ENCODE data around the gene ARHGAP18. TPM values are rescaled to one million over a fixed set of nuclear protein-coding genes. Genes with fewer than 3 reads are reported as not detected.

ARHGAP18 gene
- total RNA-seq, 1 donor from 2014 or later, result 5.9 TPM

- H3K27me3 Mint-ChIP-seq (ENCODE audit: low read depth), result no peaks in the 10 kb centered on the region
- DNase-seq (ENCODE audit: low spot score), result no peak
- intact Hi-C loops (cut with micrococcal nuclease), result no loop called here
- H3K4me1 Mint-ChIP-seq (ENCODE audit: low read depth), result no peaks in the 10 kb centered on the region
- no peak overlapping the region for H3K4me3 Mint-ChIP-seq (ENCODE audit: low read depth)
- no peaks in the 10 kb centered on the region for H3K9me3 Mint-ChIP-seq
- peaks cover 16% of the 10 kb centered on the region for H3K36me3 Mint-ChIP-seq (ENCODE audit: low read depth)
- no peak overlapping the region for H3K27ac Mint-ChIP-seq
Measured at GRCh38 chr6:129624488-129624887, 85.5 kb downstream of the ARHGAP18 start.

- no peak overlapping the region for H3K27ac Mint-ChIP-seq
- intact Hi-C loops (cut with micrococcal nuclease), result no loop called here
- peaks cover 2% of the 10 kb centered on the region for H3K4me1 Mint-ChIP-seq (ENCODE audit: low read depth)
- no peak overlapping the region for H3K4me3 Mint-ChIP-seq (ENCODE audit: low read depth)
- peaks cover 11% of the 10 kb centered on the region for H3K36me3 Mint-ChIP-seq (ENCODE audit: low read depth)
- no peak for DNase-seq (ENCODE audit: low spot score)
- H3K27me3 Mint-ChIP-seq (ENCODE audit: low read depth), result no peaks in the 10 kb centered on the region
- no peaks in the 10 kb centered on the region for H3K9me3 Mint-ChIP-seq
Measured at GRCh38 chr6:129623008-129623732, 86.8 kb downstream of the ARHGAP18 start.

- intact Hi-C loops (cut with micrococcal nuclease), result no loop called here
- H3K27me3 Mint-ChIP-seq (ENCODE audit: low read depth), result no peaks in the 10 kb centered on the region
- peaks cover 2% of the 10 kb centered on the region for H3K4me1 Mint-ChIP-seq (ENCODE audit: low read depth)
- H3K36me3 Mint-ChIP-seq (ENCODE audit: low read depth), result peaks cover 7% of the 10 kb centered on the region
- no peak overlapping the region for H3K27ac Mint-ChIP-seq
- DNase-seq (ENCODE audit: low spot score), result no peak
- no peak overlapping the region for H3K4me3 Mint-ChIP-seq (ENCODE audit: low read depth)
- H3K9me3 Mint-ChIP-seq, result no peaks in the 10 kb centered on the region
Measured at GRCh38 chr6:129621252-129621651, 88.7 kb downstream of the ARHGAP18 start.

- DNase-seq (ENCODE audit: low spot score), result no peak
- Mint-ChIP-seq H3K9me3 (no peaks in the 10 kb centered on the region), H3K27me3 (ENCODE audit: low read depth) (no peaks in the 10 kb centered on the region), H3K4me3 (ENCODE audit: low read depth) (no peak overlapping the region), H3K4me1 (ENCODE audit: low read depth) (peaks cover 2% of the 10 kb centered on the region), H3K27ac (no peak overlapping the region), H3K36me3 (ENCODE audit: low read depth) (peaks cover 7% of the 10 kb centered on the region)
- intact Hi-C loops (cut with micrococcal nuclease), result no loop called here
Measured at GRCh38 chr6:129620234-129620610, 89.8 kb downstream of the ARHGAP18 start.

GRCh38 chr6:129619579-129620233 lies 90.3 kb downstream of the ARHGAP18 start:
- H3K27me3 Mint-ChIP-seq (ENCODE audit: low read depth), result no peaks in the 10 kb centered on the region
- intact Hi-C loops (cut with micrococcal nuclease), result no loop called here
- H3K36me3 Mint-ChIP-seq (ENCODE audit: low read depth), result peaks cover 7% of the 10 kb centered on the region
- H3K4me3 Mint-ChIP-seq (ENCODE audit: low read depth), result no peak overlapping the region
- peaks cover 2% of the 10 kb centered on the region for H3K4me1 Mint-ChIP-seq (ENCODE audit: low read depth)
- H3K9me3 Mint-ChIP-seq, result no peaks in the 10 kb centered on the region
- no peak for DNase-seq (ENCODE audit: low spot score)
- H3K27ac Mint-ChIP-seq, result no peak overlapping the region

GRCh38 chr6:129617986-129618385 lies 92.0 kb downstream of the ARHGAP18 start:
- H3K9me3 Mint-ChIP-seq, result no peaks in the 10 kb centered on the region
- DNase-seq (ENCODE audit: low spot score), result no peak
- intact Hi-C loops (cut with micrococcal nuclease), result no loop called here
- no peaks in the 10 kb centered on the region for H3K27me3 Mint-ChIP-seq (ENCODE audit: low read depth)
- H3K27ac Mint-ChIP-seq, result no peak overlapping the region
- H3K36me3 Mint-ChIP-seq (ENCODE audit: low read depth), result peaks cover 3% of the 10 kb centered on the region
- peaks cover 2% of the 10 kb centered on the region for H3K4me1 Mint-ChIP-seq (ENCODE audit: low read depth)
- H3K4me3 Mint-ChIP-seq (ENCODE audit: low read depth), result no peak overlapping the region

- H3K9me3 Mint-ChIP-seq, result no peaks in the 10 kb centered on the region
- H3K36me3 Mint-ChIP-seq (ENCODE audit: low read depth), result peaks cover 4% of the 10 kb centered on the region
- intact Hi-C loops (cut with micrococcal nuclease), result no loop called here
- H3K4me1 Mint-ChIP-seq (ENCODE audit: low read depth), result peaks cover 2% of the 10 kb centered on the region
- no peaks in the 10 kb centered on the region for H3K27me3 Mint-ChIP-seq (ENCODE audit: low read depth)
- no peak overlapping the region for H3K4me3 Mint-ChIP-seq (ENCODE audit: low read depth)
- DNase-seq (ENCODE audit: low spot score), result no peak
- no peak overlapping the region for H3K27ac Mint-ChIP-seq
Measured at GRCh38 chr6:129615496-129615895, 94.5 kb downstream of the ARHGAP18 start.

GRCh38 chr6:129615020-129615419 lies 95.0 kb downstream of the ARHGAP18 start:
- peaks cover 2% of the 10 kb centered on the region for H3K4me1 Mint-ChIP-seq (ENCODE audit: low read depth)
- peaks cover 7% of the 10 kb centered on the region for H3K36me3 Mint-ChIP-seq (ENCODE audit: low read depth)
- DNase-seq (ENCODE audit: low spot score), result no peak
- intact Hi-C loops (cut with micrococcal nuclease), result no loop called here
- H3K27me3 Mint-ChIP-seq (ENCODE audit: low read depth), result no peaks in the 10 kb centered on the region
- no peak overlapping the region for H3K4me3 Mint-ChIP-seq (ENCODE audit: low read depth)
- no peak overlapping the region for H3K27ac Mint-ChIP-seq
- no peaks in the 10 kb centered on the region for H3K9me3 Mint-ChIP-seq

GRCh38 chr6:129614464-129614863 lies 95.5 kb downstream of the ARHGAP18 start:
- H3K36me3 Mint-ChIP-seq (ENCODE audit: low read depth), result peaks cover 13% of the 10 kb centered on the region
- H3K27me3 Mint-ChIP-seq (ENCODE audit: low read depth), result no peaks in the 10 kb centered on the region
- intact Hi-C loops (cut with micrococcal nuclease), result no loop called here
- H3K4me3 Mint-ChIP-seq (ENCODE audit: low read depth), result no peak overlapping the region
- no peak overlapping the region for H3K27ac Mint-ChIP-seq
- peaks cover 2% of the 10 kb centered on the region for H3K4me1 Mint-ChIP-seq (ENCODE audit: low read depth)
- H3K9me3 Mint-ChIP-seq, result no peaks in the 10 kb centered on the region
- DNase-seq (ENCODE audit: low spot score), result no peak

GRCh38 chr6:129612440-129612839 lies 97.5 kb downstream of the ARHGAP18 start:
- no peak for DNase-seq (ENCODE audit: low spot score)
- no peak overlapping the region for H3K4me3 Mint-ChIP-seq (ENCODE audit: low read depth)
- peaks cover 7% of the 10 kb centered on the region for H3K4me1 Mint-ChIP-seq (ENCODE audit: low read depth)
- no peaks in the 10 kb centered on the region for H3K27me3 Mint-ChIP-seq (ENCODE audit: low read depth)
- no peaks in the 10 kb centered on the region for H3K9me3 Mint-ChIP-seq
- intact Hi-C loops (cut with micrococcal nuclease), result no loop called here
- H3K36me3 Mint-ChIP-seq (ENCODE audit: low read depth), result peaks cover 20% of the 10 kb centered on the region
- H3K27ac Mint-ChIP-seq, result no peak overlapping the region

- Mint-ChIP-seq H3K4me3 (ENCODE audit: low read depth) (no peak overlapping the region), H3K4me1 (ENCODE audit: low read depth) (peaks cover 21% of the 10 kb centered on the region), H3K27ac (no peak overlapping the region), H3K36me3 (ENCODE audit: low read depth) (peaks cover 25% of the 10 kb centered on the region), H3K27me3 (ENCODE audit: low read depth) (no peaks in the 10 kb centered on the region), H3K9me3 (no peaks in the 10 kb centered on the region)
- no peak for DNase-seq (ENCODE audit: low spot score)
- intact Hi-C loops (cut with micrococcal nuclease), result no loop called here
Measured at GRCh38 chr6:129609635-129610034, 100.3 kb downstream of the ARHGAP18 start.

GRCh38 chr6:129608886-129609537 lies 101.0 kb downstream of the ARHGAP18 start:
- no peaks in the 10 kb centered on the region for H3K9me3 Mint-ChIP-seq
- intact Hi-C loops (cut with micrococcal nuclease), result no loop called here
- no peak for DNase-seq (ENCODE audit: low spot score)
- H3K27me3 Mint-ChIP-seq (ENCODE audit: low read depth), result no peaks in the 10 kb centered on the region
- H3K4me3 Mint-ChIP-seq (ENCODE audit: low read depth), result no peak overlapping the region
- peaks cover 21% of the 10 kb centered on the region for H3K4me1 Mint-ChIP-seq (ENCODE audit: low read depth)
- H3K27ac Mint-ChIP-seq, result no peak overlapping the region
- H3K36me3 Mint-ChIP-seq (ENCODE audit: low read depth), result peaks cover 25% of the 10 kb centered on the region

- Mint-ChIP-seq H3K27me3 (ENCODE audit: low read depth) (no peaks in the 10 kb centered on the region), H3K27ac (no peak overlapping the region), H3K9me3 (no peaks in the 10 kb centered on the region), H3K4me1 (ENCODE audit: low read depth) (peaks cover 21% of the 10 kb centered on the region), H3K36me3 (ENCODE audit: low read depth) (peaks cover 29% of the 10 kb centered on the region), H3K4me3 (ENCODE audit: low read depth) (no peak overlapping the region)
- intact Hi-C loops (cut with micrococcal nuclease), result no loop called here
- no peak for DNase-seq (ENCODE audit: low spot score)
Measured at GRCh38 chr6:129607581-129608186, 102.3 kb downstream of the ARHGAP18 start.
